ENCODE results near the gene MYO1D. TPM values are rescaled to one million over a fixed set of nuclear protein-coding genes. Genes with fewer than 3 reads are reported as not detected.

Gene MYO1D
- total RNA-seq, 1 experiment from 2014 or later = 206 TPM

DNA sequence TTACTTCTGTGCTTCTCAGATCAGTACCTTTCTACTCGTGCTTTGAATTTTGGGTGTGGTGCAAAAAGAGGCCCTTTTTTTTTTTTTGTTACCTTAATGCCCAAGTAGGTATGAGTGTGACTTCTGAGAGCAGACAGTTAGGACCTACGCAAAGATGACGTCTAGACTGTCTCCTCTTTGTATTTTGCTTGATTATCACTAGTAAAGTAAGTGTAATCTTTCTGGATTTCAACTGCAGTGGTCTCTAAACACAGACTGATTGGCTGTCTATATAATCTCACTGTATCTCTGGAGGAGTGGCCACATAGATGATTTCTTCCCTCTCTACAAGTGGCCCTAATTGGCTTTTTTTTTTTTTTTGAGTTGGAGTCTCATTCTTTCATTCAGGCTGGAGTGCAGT, 401.7 kb downstream of the MYO1D start:
- Histone ChIP-seq H3K4me3 (ENCODE audit: low read depth, low read length) (no peak overlapping the region), H3K27me3 (replicated peaks; ENCODE audit: control insufficient read depth, insufficient read depth, low read length) (no peaks in the 10 kb centered on the region), H3K36me3 (ENCODE audit: control insufficient read depth, insufficient read depth, low read length) (peaks cover 12% of the 10 kb centered on the region), H3K4me1 (no peaks in the 10 kb centered on the region), H3K9me3 (no peaks in the 10 kb centered on the region)
- BruUV-seq (replicated peaks) = no TSS peak
- Mint-ChIP-seq H3K27ac (ENCODE audit: unreplicated experiment) (no peak overlapping the region), H3K9me3 (ENCODE audit: unreplicated experiment) (no peaks in the 10 kb centered on the region), H3K27me3 (ENCODE audit: insufficient read depth, unreplicated experiment) (no peaks in the 10 kb centered on the region), H3K36me3 (ENCODE audit: insufficient read depth, unreplicated experiment) (peaks cover 95% of the 10 kb centered on the region), H3K4me1 (ENCODE audit: low read depth, unreplicated experiment) (no peaks in the 10 kb centered on the region), H3K4me3 (ENCODE audit: unreplicated experiment) (no peak overlapping the region)
- intact Hi-C loops (cut with micrococcal nuclease; ENCODE audit: unreplicated experiment) = no loop called here
- DNase-seq = no peak
- ChIA-PET POLR2A (no interaction called here), CTCF (interaction anchor here (0.6 kb wide), 1 partner anchor 35 kb away, joined by 3 read pairs; no protein-coding TSS in a partner anchor)
- TF ChIP-seq CTCF (IDR thresholded peaks at IDR 0.05; ENCODE audit: insufficient read depth in 1 of 2, low read depth in 1 of 2, low read length in 1 of 2, severe bottlenecking in 1 of 2, unreplicated experiment in 1 of 2) = no peak

- H3K27me3 ChIP-seq (replicated peaks; ENCODE audit: control insufficient read depth, insufficient read depth, low read length) = no peaks in the 10 kb centered on the region
- no peaks in the 10 kb centered on the region for H3K9me3 ChIP-seq
- ChIA-PET POLR2A (interaction anchor here (0.9 kb wide), 1 partner anchor 27 kb away, joined by 4 read pairs; the partner anchor contains the start of gene PSMD11), CTCF (no interaction called here)
- no TSS peak for BruUV-seq (replicated peaks)
- no peak for TF ChIP-seq CTCF (IDR thresholded peaks at IDR 0.05; ENCODE audit: insufficient read depth in 1 of 2, low read depth in 1 of 2, low read length in 1 of 2, severe bottlenecking in 1 of 2, unreplicated experiment in 1 of 2)
- no peaks in the 10 kb centered on the region for H3K27me3 Mint-ChIP-seq (ENCODE audit: insufficient read depth, unreplicated experiment)
- peaks cover 93% of the 10 kb centered on the region for H3K36me3 Mint-ChIP-seq (ENCODE audit: insufficient read depth, unreplicated experiment)
- DNase-seq = no peak
- H3K4me1 Mint-ChIP-seq (ENCODE audit: low read depth, unreplicated experiment) = no peaks in the 10 kb centered on the region
- H3K4me3 Mint-ChIP-seq (ENCODE audit: unreplicated experiment) = no peak overlapping the region
- H3K27ac Mint-ChIP-seq (ENCODE audit: unreplicated experiment) = no peak overlapping the region
- no peaks in the 10 kb centered on the region for H3K4me1 ChIP-seq
- H3K9me3 Mint-ChIP-seq (ENCODE audit: unreplicated experiment) = no peaks in the 10 kb centered on the region
- H3K36me3 ChIP-seq (ENCODE audit: control insufficient read depth, insufficient read depth, low read length) = peaks cover 8% of the 10 kb centered on the region
- intact Hi-C loops (cut with micrococcal nuclease; ENCODE audit: unreplicated experiment) = no loop called here
- H3K4me3 ChIP-seq (ENCODE audit: low read depth, low read length) = no peak overlapping the region
Observed at GRCh38 chr17:32471652-32472051, 405.3 kb downstream of the MYO1D start.

DNA sequence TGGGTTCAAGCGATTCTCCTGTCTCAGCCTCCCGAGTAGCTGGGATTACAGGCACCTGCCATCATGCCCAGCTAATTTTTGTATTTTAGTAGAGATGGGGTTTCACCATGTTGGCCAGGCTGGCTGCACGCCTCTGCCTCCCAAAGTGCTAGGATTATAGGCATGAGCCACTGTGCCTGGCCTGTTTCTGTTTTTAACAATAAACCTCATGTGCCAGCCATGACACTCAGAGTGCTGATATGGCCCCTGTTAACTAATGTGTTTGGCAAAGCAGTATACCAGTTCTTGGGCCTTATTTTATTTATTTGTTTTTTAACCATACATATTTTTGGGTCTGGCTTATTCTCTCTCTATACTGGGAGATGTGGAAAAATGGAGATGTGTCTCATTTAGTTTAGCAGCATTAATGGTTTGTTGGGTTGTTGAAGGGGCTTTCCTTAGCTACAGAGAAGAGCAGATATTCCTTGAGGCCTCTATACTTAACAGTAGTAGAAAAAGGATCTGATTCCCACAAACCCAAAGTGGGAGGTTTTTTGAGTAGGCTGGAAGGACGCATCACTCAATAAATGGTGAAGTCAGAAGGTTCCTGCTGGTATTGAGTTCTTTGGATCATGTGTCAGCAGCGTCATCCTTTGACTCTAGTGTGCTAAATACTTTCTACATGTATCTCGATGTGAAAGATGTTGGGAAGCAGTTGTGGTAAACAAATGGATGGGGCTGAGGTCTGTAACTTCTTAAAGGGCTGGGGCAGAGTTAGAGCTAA, 406.3 kb downstream of the MYO1D start:
- Mint-ChIP-seq H3K36me3 (ENCODE audit: insufficient read depth, unreplicated experiment) (peaks cover 92% of the 10 kb centered on the region), H3K4me3 (ENCODE audit: unreplicated experiment) (no peak overlapping the region), H3K27ac (ENCODE audit: unreplicated experiment) (no peak overlapping the region), H3K9me3 (ENCODE audit: unreplicated experiment) (no peaks in the 10 kb centered on the region), H3K4me1 (ENCODE audit: low read depth, unreplicated experiment) (no peaks in the 10 kb centered on the region), H3K27me3 (ENCODE audit: insufficient read depth, unreplicated experiment) (no peaks in the 10 kb centered on the region)
- Histone ChIP-seq H3K4me1 (no peaks in the 10 kb centered on the region), H3K27me3 (replicated peaks; ENCODE audit: control insufficient read depth, insufficient read depth, low read length) (no peaks in the 10 kb centered on the region), H3K4me3 (ENCODE audit: low read depth, low read length) (no peak overlapping the region), H3K9me3 (no peaks in the 10 kb centered on the region), H3K36me3 (ENCODE audit: control insufficient read depth, insufficient read depth, low read length) (peaks cover 6% of the 10 kb centered on the region)
- no peak for DNase-seq
- ChIA-PET CTCF (interaction anchor here (1.2 kb wide), 1 partner anchor 26 kb away, joined by 5 read pairs; the partner anchor contains the start of gene PSMD11), POLR2A (no interaction called here)
- intact Hi-C loops (cut with micrococcal nuclease; ENCODE audit: unreplicated experiment) = no loop called here
- TF ChIP-seq CTCF (IDR thresholded peaks at IDR 0.05; ENCODE audit: insufficient read depth in 1 of 2, low read depth in 1 of 2, low read length in 1 of 2, severe bottlenecking in 1 of 2, unreplicated experiment in 1 of 2) = no peak
- BruUV-seq (replicated peaks) = no TSS peak
